ENCODE measurements around the gene EPOP.
"Not testable (repeated sequence)": the region's sequence is repeated elsewhere in the genome, so short reads cannot be mapped to it uniquely, and the experiment has no call there.

Gene EPOP

DNA sequence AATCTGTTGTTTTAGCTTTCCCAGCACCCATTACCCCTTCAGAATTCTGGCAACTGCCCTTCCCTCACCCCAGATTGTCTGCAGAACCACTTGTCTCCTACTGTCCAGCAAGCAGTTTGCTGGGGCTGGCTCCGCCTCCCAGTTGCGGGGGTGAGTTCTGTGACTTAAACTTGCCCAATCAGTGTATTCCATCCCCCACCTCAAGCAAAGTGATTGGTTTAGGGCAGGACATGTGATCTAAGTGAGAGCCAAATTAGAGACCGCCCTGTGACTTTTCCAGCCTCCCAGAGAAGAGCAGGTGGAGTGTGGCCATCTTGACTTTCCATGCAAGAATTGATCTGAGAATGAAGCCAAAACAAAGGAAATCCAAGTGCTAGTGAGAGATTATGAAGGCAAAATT, 46.3 kb downstream of the EPOP start:
- DNase-seq (ENCODE audit: low spot score) (no peak), ATAC-seq (ENCODE audit: low read depth) (no peak)
- Histone ChIP-seq H3K4me3 (ENCODE audit: severe bottlenecking) (no peak overlapping the region), H3K9me3 (ENCODE audit: severe bottlenecking) (no peaks in the 10 kb centered on the region), H3K27me3 (ENCODE audit: insufficient read depth, poor library complexity, severe bottlenecking) (no peaks in the 10 kb centered on the region), H3K4me1 (ENCODE audit: insufficient read depth, poor library complexity, severe bottlenecking) (no peaks in the 10 kb centered on the region), H3K36me3 (ENCODE audit: low read depth) (no peaks in the 10 kb centered on the region), H3K27ac (ENCODE audit: poor library complexity, severe bottlenecking) (no peak overlapping the region)
- TF ChIP-seq, protein P1, sequence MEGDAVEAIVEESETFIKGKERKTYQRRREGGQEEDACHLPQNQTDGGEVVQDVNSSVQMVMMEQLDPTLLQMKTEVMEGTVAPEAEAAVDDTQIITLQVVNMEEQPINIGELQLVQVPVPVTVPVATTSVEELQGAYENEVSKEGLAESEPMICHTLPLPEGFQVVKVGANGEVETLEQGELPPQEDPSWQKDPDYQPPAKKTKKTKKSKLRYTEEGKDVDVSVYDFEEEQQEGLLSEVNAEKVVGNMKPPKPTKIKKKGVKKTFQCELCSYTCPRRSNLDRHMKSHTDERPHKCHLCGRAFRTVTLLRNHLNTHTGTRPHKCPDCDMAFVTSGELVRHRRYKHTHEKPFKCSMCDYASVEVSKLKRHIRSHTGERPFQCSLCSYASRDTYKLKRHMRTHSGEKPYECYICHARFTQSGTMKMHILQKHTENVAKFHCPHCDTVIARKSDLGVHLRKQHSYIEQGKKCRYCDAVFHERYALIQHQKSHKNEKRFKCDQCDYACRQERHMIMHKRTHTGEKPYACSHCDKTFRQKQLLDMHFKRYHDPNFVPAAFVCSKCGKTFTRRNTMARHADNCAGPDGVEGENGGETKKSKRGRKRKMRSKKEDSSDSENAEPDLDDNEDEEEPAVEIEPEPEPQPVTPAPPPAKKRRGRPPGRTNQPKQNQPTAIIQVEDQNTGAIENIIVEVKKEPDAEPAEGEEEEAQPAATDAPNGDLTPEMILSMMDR (IDR thresholded peaks at IDR 0.05; ENCODE audit: poor library complexity, severe bottlenecking), result no peak

DNA sequence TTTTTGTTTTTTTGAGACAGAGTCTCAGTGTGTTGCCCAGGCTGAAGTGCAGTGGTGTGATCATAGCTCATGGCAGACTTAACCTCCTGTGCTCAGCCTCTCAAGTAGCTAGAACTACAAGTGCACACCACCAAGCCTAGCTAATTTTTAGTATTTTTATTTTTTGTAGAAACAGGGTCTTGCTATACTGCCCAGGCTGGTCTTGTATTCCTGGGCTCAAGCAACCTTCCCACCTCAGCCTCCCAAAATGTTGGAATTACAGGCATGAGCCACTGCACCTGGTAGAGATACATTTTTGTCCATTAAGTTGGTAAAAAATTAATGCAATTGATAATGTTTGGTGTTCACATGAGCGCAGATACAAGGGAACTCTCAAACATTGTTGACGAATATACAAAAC, 46.8 kb downstream of the EPOP start:
- H3K4me1 ChIP-seq (ENCODE audit: insufficient read depth, poor library complexity, severe bottlenecking), result no peaks in the 10 kb centered on the region

DNA sequence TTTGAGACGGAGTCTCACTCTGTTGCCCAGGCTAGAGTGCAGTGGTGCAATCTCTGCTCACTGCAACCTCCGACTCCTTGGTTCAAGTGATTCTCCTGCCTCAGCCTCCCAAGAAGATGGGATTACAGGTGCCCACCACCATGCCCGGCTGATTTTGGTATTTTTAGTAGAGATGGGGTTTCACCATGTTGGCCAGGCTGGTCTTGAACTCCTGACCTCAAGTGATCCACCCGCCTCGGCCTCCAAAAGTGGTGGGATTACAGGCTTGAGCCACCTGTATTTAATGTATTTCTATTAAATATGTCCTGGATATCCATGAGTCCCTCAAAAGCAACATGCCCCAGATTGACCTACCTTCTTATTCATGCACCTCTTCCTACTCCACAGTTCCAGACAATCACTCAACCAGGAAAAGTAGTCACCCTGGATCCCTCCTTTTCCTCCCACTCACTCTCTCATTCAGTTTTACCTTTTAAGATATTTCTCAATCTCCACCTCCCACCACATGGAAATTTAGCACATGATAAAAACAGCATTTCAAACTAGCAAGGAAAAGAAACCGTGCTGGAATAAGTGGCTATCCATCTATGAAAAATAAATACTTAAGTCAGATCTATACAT, 48.0 kb downstream of the EPOP start:
- ATAC-seq (ENCODE audit: low read depth); DNase-seq (ENCODE audit: low spot score): not testable (repeated sequence)

More for the DNA sequence above, 46.8 kb downstream of the EPOP start:
- no peaks in the 10 kb centered on the region for H3K27me3 ChIP-seq (ENCODE audit: insufficient read depth, poor library complexity, severe bottlenecking)
- H3K9me3 ChIP-seq (ENCODE audit: severe bottlenecking), result no peaks in the 10 kb centered on the region
- H3K27ac ChIP-seq (ENCODE audit: poor library complexity, severe bottlenecking), result no peak overlapping the region
- TF ChIP-seq, protein P1 (IDR thresholded peaks at IDR 0.05; ENCODE audit: poor library complexity, severe bottlenecking), result no peak
- H3K4me3 ChIP-seq (ENCODE audit: severe bottlenecking), result no peak overlapping the region
- H3K36me3 ChIP-seq (ENCODE audit: low read depth), result no peaks in the 10 kb centered on the region
- no peak for DNase-seq (ENCODE audit: low spot score)
- no peak for ATAC-seq (ENCODE audit: low read depth)

DNA sequence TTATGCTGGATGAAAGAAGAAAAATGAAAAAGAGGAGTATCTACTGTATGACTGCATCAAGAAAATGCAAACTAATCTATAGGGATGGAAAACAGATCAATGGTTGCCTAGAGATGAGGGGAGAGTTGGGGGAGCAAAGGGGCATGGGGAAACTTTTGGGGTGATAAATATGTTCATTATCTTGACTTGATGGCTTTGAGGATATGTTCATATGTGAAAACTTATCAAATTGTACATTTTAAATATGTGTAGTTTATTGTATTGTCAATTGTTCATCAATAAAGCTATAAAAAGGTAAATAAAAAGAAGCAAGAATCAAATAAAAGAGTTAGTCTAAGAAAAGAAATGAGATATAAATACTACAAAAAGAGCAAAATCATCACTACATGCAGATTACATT, 49.3 kb downstream of the EPOP start:
- no peaks in the 10 kb centered on the region for H3K27me3 ChIP-seq (ENCODE audit: insufficient read depth, poor library complexity, severe bottlenecking)
- no peaks in the 10 kb centered on the region for H3K4me1 ChIP-seq (ENCODE audit: insufficient read depth, poor library complexity, severe bottlenecking)
- no peak overlapping the region for H3K4me3 ChIP-seq (ENCODE audit: severe bottlenecking)
- ATAC-seq (ENCODE audit: low read depth) (no peak), DNase-seq (ENCODE audit: low spot score) (no peak)
- H3K36me3 ChIP-seq (ENCODE audit: low read depth), result no peaks in the 10 kb centered on the region
- H3K9me3 ChIP-seq (ENCODE audit: severe bottlenecking), result no peaks in the 10 kb centered on the region
- no peak overlapping the region for H3K27ac ChIP-seq (ENCODE audit: poor library complexity, severe bottlenecking)
- TF ChIP-seq, protein P1 (IDR thresholded peaks at IDR 0.05; ENCODE audit: poor library complexity, severe bottlenecking), result no peak

More for the DNA sequence above, 48.0 kb downstream of the EPOP start:
- not testable (repeated sequence) for H3K36me3 ChIP-seq (ENCODE audit: low read depth); H3K27ac ChIP-seq (ENCODE audit: poor library complexity, severe bottlenecking); H3K9me3 ChIP-seq (ENCODE audit: severe bottlenecking); H3K4me3 ChIP-seq (ENCODE audit: severe bottlenecking); H3K4me1 ChIP-seq (ENCODE audit: insufficient read depth, poor library complexity, severe bottlenecking); H3K27me3 ChIP-seq (ENCODE audit: insufficient read depth, poor library complexity, severe bottlenecking)

DNA sequence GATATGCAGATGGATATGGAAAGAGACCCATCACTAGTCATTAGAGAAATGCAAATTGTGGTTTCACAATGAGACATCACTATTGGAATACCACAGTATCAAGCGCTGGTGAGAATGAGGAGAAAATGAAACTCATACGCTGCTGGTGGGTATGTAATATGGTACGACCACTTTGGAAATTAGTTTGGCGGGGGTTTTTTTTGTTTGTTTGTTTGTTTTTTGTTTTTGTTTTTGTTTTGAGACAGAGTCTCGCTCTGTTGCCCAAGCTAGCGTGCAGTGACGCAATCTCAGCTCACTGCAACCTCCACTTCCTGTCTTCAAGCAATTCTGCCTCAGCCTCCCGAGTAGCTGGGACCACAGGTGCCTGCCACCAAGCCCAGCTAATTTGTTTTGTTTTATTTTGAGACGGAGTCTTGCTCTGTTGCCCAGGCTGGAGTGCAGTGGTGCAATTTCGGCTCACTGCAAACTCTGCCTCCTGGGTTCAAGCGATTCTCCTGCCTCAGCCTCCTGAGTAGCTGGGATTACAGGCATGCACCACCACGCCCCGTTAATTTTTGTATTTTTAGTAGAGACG, 49.9 kb downstream of the EPOP start:
- not testable (repeated sequence) for H3K4me1 ChIP-seq (ENCODE audit: insufficient read depth, poor library complexity, severe bottlenecking); H3K27me3 ChIP-seq (ENCODE audit: insufficient read depth, poor library complexity, severe bottlenecking); H3K9me3 ChIP-seq (ENCODE audit: severe bottlenecking); DNase-seq (ENCODE audit: low spot score); H3K27ac ChIP-seq (ENCODE audit: poor library complexity, severe bottlenecking); H3K36me3 ChIP-seq (ENCODE audit: low read depth); H3K4me3 ChIP-seq (ENCODE audit: severe bottlenecking); ATAC-seq (ENCODE audit: low read depth)

All from RWPE2 (cell line).